Keratinocyte (primary cell): Measurements from ENCODE around the gene AFAP1L1.

ENCODE experiments used
- CTCF ChIP-seq, 3 experiments: IDR thresholded peaks in 1 of 3; conservative IDR thresholded peaks in 1 of 3; optimal IDR thresholded peaks in 1 of 3; 2 replicates in 2 of 3; 3 replicates in 1 of 3; pipeline versions ENCODE3 to v1.5.1; 2011; ENCODE audit warnings: low read length in 3 of 3, mild to moderate bottlenecking in 3 of 3, moderate library complexity in 2 of 3, control low read depth in 1 of 3, inconsistent platforms in 1 of 3; ENCODE audit not compliant: insufficient read depth in 2 of 3; ENCODE audit errors: extremely low read depth in 1 of 3
- EZH2 ChIP-seq: IDR thresholded peaks from one replicate; pipeline ENCODE4 v1.6.1; 2012; ENCODE audit warnings: inconsistent platforms, mild to moderate bottlenecking, low read length, moderate library complexity

- TF ChIP-seq CTCF (optimal IDR thresholded peaks at IDR 0.05 in 1 of 3, IDR thresholded peaks at IDR 0.05 in 1 of 3, conservative IDR thresholded peaks at IDR 0.05 in 1 of 3; ENCODE audit: extremely low read depth in 1 of 3, insufficient read depth in 2 of 3, low read length in 3 of 3) = no peak
- no peak for TF ChIP-seq EZH2
These were observed 12.8 kb downstream of the AFAP1L1 start for GRCh38 chr5:149284501-149284900.
